HG03025 (cell line): ENCODE measurements around the gene ERG28.
A peak's percentile ranks its signal among the peaks of the same experiment; 100 is the strongest.
"Not testable (repeated sequence)": the region's sequence is repeated elsewhere in the genome, so short reads cannot be mapped to it uniquely, and the experiment has no call there.

ENCODE experiments used
- ATAC-seq: cut with Tn5 transposase; IDR thresholded peaks from one replicate; pipeline ENCODE4 v1.9.1; 2021; ENCODE audit warnings: mild to moderate bottlenecking, moderate library complexity; ENCODE audit not compliant: unreplicated experiment, low FRiP score

ERG28 gene, protein sequence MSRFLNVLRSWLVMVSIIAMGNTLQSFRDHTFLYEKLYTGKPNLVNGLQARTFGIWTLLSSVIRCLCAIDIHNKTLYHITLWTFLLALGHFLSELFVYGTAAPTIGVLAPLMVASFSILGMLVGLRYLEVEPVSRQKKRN

DNA sequence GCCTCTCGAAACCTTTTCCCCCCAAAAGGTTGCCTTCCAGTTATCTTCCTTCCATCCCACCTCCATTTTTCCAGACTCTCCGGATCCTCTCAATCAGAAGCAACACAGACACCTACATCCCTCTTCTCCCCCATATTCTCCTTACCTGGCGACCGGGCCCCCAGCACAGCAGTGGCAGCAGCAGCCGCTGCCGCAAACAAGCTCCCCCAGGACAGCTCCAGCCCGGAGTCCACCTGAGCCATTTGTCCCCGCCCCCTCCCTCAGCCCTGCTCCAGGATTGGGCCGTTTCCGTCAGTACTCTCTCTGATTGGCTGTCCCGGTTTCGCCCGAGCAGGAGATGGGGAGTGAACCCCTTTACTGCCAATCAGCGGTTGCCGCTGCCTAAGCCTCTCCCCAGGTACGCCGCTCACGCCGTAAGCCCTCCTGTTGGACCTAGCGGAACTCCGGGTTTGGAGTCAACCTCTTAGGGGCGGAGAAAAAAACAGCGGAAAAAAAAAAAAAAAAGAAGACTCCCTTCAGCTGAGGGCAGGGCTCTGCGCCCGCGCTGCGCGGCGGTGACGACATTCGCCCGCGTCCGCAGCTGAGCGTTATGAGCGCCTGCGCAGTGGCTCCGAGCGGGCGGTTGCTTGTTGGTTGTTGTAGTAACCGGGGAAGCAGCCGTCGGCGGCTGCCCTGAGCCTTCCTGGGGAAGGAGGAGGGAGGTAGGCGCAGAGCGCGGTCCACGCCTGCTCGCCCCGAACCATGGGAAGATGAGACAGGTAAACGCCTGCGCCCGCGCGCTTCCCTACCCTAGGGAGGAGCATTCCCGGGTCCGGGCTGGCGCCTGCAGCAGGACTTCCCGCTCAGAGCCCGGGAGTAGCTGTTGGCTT lies at the start of gene ERG28, which contains the start of gene TTLL5:
Gene ERG28 (minus strand): TSS at position 247 of the 869 bp plus-strand sequence. CDS start 3,374 bp downstream, outside the sequence.
Gene TTLL5 (plus strand): TSS at position 617 of the 869 bp plus-strand sequence. CDS start 1,904 bp downstream, outside the sequence.
- ATAC-seq, result peak; percentile 91

DNA sequence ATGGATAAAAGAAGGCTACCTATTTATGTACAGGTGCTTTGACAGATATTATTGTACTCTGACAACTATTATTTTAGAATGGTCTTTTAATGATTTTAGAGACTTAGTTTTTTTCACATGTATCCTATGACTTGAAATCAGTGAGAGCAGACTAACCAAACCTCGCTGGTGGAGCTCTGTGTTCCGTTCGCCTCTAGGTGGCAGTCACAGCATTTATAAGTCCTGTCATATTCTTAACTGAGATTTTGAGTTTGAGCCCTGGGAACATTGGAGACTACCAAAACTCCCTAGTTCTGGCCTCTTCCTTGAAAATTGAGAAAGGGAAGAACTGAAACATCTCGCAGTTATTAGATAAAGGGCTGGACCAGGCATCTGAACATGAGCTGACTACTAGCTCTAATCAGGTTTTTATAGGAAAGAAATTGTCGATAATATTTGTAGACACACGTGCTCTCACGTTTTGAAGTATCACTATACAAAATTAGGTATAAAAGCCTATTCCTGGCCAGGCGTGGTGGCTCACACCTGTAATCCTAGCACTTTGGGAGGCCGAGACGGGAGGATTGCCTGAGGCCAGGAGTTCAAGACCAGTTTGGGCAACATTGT lies 48.6 kb upstream of the ERG28 start:
- no peak for ATAC-seq

DNA sequence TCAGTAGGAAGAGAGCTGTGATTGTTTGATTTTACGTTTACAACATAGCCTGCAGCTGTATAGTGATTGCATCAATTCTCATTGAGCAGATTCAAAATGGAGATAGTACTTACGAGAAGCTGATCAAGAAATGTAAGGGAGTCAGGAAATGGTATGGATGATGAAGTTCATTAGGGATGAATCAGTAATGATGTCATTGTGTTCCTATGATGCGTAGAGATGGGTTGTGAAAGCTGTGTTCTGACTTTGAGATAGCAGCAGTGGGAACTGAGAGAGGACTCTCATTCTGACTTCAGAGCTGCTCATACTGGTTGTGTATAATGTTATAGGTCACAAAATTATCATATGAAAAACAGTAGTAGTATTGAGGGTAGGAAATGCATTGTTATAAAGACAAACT lies 44.3 kb upstream of the ERG28 start:
- no peak for ATAC-seq

DNA sequence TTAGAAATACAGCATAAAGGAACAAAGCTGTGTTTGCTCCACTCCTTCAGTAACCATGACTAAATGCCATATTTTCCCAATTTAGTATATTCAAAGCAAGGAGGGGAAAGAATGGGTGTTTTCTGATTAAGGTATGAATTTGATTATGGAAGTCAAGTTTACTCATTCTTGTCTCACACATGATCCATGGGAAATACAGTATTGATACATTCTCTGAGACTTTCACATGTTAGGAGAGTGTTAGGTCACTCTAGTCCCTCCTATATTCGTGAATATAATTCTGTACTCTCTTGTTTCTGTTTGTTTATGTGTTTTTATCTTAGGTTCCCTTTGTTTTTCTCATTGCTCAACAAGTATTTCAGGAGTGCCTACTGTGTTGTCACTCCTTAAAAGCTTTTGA lies 42.8 kb upstream of the ERG28 start:
- no peak for ATAC-seq

DNA sequence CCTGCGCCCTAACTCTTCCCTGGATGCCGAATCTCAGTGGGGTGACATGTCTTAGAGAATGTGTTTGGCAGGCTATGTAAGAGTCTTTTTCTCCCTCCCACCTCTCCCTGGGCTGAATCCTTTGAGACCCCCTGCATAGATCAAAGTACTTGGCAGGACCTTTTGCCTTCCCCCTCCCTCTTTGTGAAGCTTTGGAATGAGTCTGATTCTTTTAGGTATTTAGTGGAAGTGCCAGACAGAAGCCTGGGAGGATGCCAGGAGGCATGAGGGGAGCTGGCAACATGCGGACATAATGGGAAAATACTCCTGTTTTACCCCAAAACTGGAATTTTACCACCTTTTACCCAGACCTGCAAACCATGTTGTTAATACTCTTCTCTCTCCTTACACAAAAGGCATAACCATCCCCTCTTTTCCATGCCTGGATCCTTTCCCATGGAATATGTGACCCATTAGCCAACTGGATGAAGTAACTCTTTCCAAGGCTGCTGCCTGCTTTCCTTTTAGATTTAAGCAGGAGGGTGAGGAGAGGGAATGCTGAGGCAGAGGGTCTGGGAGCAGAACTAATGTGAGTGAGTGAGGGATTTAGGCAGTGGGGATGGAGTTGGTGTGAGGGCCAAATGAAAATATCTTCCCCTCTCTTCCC lies 42.1 kb upstream of the ERG28 start:
- ATAC-seq, result no peak

DNA sequence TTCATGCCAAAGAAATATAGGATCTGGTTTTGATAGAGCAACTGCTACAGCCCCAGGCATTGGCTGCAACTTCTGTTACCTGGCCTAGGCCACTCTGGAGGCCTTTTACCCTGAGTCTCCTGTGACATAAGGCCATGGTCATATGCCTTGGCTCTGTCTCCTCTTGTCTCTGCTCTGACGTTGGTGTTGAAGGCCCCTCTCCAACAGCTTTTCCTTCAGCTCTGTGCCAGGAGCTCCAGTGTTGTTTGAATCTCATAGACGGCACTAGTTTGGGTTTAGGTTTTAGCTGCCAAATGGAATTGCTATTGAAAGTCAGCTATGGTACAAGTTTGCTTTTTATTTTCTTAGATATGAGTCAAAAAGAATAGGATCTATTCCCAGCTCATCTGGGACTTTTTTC lies 41.4 kb upstream of the ERG28 start:
- ATAC-seq, result no peak

DNA sequence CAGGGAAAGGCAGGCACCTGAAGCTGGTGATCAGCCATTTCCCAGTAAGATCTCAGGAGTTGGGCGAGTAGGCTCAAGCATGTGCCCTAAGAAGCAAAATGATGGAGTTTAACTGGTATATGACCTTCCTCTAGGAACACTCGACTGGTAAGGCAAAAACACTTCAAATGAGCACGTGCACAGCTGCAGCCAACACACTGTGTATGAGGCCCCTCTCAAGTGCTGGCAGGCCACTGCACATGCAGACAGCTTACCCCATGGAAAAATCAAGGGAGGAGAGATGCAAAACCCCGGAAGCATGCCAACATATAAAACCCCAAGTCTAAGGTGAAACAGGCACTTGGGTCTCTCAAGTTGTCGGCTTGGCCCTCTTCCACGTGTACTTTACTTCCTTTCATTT lies 39.6 kb upstream of the ERG28 start:
- no peak for ATAC-seq

DNA sequence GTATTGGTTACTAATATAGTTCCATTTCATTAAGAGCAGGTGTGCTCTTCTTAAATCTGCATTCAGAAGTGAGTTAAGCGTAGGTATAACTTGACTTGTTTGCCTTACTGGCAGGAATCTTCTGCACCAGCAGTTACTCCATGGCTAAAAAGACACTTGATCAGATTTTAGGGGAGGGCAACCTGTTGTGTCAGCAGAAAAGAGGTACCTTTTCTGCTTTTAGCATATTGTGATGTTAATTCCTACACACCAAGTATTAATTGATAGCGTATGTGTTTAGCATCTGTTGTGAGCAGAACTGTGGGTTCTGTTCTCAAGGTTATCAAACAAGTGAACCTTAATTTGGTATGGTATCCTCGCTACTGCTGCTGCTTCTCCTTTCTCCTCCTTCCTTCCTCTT lies 38.7 kb upstream of the ERG28 start:
- ATAC-seq, result no peak

DNA sequence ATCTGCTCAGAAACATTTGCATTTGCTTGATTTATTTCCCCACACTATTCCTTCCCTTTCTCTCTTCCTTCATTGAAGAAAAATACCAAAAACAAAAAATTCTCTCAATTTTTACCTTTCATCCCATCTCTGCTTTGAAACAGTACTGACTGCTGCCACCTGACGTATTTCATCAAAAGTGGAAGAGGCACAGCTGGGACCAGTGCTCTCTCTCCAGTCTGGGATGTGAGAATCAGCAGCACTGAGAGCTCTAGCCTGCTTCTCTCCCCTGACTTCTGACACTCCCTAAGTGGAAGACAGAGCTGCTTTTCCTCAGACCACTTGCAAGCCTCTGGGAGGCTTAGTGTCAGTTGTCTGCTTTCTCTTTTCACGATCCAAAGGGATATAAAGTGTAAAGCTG lies 37.2 kb upstream of the ERG28 start:
- no peak for ATAC-seq

DNA sequence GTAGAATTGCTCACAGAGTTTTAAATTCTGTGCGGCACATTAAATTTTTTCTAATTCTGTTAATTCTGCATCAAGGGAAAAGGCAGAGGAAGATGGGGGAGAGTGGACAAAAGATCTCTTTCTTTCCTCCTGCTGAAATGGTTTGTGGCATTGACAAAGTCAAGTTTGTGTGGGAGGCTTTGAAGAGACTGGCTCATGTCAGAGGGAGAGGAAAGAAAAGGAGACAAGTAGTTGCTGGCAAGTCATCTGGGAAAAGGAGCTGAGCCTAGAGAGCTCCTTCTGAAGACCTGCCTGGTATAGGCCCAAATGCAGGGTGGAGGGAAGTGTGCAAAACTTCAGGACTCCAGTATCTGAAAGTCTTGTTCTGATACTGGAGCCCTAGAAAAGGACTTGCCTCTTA lies 36.7 kb upstream of the ERG28 start:
- no peak for ATAC-seq

DNA sequence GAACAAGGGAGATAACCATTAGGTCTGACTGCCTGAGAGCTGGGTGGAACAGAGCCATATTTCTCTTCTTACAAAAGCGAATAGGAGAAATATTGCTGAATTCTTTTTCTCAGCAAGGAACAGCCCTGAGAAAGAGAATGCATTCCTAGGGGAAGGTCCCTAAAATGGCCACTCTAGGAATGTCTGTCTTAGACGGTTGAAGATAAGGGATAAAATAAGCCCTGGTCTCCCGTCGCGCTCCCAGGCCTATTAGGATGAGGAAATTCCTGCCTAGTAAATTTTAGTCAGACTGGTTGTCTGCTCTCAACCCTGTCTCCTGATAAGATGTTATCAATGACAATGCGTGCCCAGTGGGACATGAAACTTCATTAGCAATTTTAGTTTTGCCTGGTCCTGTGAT lies 34.3 kb upstream of the ERG28 start:
- not testable (repeated sequence) for ATAC-seq

DNA sequence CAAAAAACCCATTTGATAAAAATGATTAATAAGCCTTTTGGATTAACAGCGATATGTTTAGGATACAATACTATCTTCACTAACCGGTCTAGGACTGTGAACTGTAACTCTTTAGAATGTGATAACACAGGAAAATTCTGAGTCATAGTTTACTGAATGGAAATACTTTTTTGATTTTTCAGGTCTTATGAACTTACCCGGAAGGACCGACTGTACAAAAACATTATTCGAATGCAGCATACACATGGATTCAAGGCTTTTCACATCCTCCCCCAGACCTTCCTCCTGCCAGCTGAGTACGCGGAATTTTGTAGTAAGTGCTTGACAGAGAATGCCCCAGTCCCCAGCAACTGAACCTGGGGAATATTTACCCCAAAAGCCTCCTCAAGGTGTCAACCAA lies 29.3 kb upstream of the ERG28 start:
- ATAC-seq, result no peak

DNA sequence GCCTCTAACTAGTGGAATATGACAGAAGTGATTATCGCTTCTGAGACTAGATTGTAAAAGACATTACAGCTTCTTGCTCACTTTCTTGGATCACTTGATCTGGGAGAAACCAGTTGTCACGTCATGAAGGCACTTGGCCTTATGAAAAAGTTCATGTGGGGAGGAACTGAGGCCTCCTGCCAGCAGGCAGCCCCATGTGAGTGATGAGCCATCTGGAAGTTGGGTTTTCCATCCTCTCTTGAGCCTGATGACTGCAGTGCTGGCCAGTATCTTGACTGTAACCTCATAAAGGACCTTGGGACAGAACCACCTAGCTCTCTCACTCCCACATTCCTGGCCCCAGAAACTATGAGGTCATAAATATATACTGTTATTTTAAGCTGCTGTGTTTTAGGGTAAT lies 28.3 kb upstream of the ERG28 start:
- no peak for ATAC-seq

DNA sequence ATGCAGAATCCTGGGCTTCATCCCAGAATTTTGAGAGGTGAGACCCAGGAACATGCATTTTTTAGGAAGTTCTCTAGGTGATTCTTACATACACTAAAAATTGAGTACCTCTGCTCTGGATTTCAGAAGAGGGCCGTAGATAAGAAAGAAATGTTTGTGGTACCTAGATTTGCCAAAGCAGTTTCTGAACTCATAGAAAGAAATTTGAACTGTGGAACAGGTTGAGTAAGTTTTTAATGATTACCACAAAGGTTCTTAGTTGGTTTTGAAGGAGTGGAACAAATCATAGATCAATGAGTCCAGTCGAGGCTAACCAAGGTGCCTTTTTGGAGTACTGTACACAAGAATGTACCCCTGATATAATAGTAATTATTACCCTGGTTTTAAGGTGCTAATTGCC lies 25.2 kb upstream of the ERG28 start:
- ATAC-seq, result no peak

DNA sequence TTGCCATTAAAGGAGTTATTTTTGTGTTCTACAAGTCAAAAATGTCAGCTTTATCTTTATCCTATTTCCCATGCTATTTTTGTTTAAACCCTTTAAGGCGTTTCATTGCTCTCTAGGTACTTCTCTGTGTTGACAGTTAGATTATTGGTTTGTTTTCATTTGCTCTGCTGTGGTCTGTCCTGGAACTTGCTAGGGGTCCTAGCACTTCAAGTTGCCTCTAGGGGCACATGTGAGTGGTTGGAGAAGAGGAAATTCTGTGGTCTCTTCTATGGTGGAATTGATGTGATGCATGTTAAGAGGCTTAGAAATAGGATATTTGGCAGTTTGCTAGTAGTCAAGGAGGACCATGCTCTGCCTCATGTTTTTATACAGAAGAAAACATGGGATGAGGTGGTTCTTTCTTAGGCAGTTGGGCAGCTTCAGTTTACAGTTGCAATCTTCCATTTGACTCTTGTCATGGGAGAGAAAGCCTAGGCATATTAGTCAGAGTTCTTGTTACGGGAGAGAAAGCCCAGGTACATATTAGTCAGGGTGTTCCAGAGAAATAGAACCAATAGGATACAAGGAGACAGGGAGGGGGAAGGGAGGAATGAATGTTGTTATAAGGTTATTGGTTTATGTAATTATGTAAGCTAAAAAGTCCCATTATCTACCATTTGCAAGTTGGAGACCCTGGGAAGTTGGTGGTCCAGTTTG lies 14.7 kb upstream of the ERG28 start:
- no peak for ATAC-seq

DNA sequence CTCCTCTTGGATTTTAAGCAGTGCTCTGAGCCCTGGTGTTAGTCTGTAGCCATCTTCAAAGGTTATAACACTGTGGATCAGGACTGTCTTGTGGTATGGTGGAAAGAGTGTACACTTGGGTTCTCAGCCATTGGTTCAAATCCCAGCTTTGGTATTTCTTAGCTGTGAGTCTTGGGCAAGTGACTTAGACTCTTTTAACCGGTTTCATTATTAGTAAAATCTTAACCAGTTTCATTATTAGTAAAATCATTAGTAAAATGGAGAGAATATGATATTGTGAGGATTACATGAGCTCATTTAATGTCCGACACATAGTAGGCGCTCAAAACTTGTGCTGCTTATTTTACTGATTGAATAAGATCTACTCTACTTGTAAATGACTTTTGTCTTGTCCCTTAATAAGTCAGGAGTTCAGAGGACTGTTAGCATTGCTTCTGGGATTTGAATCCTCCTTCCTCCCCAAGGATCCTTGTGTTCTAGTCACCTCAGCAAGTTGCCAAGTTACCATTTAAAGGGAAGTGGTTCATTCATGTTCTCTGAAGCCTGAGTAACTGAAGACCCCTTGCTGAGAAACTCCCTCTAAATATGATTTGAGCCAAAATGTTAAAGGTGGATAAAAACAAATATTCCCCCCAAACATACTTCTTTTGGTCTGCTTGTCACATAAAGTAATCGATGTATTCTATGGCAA lies 12.8 kb upstream of the ERG28 start:
- no peak for ATAC-seq

DNA sequence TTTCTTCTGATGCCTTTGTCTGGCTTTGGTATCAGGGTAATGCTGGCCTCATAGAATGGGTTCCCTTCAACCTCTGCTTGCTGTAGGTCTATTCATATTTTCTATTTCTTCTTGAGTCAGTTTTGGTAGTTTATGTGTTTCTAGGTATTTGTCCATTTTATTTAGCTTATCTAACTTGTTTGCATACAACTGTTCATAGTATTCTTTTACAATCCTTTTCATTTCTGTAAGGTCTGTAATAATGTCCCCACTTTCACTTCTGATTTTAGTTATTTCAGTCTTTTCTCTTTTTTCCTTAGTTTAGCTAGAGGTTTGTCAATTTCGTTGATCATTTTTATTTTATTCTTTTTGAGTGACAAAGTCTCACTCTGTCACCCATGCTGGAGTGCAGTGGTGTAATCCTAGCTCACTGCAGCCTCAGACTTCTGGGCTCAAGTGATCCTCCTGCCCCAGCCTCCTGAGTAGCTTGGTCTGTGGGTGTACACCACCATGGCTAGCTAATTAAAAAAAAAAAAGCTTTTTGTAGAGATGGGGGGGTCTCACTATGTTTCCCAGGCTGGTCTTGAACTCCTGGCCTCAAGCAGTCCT lies 12.0 kb upstream of the ERG28 start:
- ATAC-seq, result no peak

DNA sequence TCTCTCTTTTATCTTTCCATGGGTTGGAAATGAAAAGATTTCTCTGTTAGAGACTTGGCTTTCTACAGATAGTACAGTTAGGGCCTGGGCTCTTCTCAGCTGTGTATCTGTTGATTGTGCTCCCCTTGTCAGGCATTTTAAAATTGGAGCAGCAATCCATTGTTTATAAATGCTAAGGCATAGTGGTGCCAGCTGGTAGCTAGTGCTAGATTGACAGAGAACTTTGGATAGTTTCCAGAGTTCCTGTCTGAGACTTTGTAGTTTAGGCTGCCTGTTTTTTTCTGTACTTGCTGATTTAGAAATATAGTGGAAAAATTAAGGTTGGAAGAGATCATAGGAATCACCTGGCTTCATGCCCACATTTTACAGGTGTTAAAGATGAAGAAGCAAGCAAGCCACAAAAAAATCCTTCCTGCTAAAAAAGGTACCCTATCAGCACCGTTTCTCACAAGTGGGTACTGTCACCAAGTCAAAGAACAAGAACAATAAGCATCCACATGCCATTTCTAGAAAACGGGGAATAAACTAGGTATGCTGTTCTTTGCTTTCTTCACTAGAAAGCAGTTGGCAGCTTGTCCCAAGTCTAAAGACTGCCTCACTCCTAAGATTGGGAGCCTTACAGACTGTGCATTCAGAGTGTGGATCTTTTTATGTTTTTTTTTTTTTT lies 6.6 kb upstream of the ERG28 start:
- ATAC-seq, result no peak

DNA sequence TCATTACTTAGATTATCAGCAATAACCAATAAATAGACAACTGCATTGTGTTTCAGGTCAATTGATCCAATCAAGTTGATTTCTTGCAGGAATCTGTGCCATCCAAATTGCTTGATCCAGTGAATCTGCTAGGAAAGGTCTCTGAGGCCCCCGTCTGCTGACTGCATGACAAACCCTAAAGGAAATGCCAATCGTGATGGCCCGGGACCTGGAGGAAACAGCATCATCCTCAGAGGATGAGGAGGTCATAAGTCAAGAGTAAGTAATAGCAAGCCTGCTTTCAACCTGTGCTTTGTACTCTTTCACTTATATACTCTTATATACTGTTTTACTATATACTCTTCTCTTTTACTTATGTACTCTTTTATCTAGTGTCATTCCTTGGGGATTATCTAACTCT lies 2.3 kb upstream of the ERG28 start:
- no peak for ATAC-seq
